Cortex of kidney (tissue), 1 donor: ENCODE data around the gene ENAH.

Experiments
- DNase-seq: peaks from one replicate; lab custom pipeline; 2025; lab: John Stamatoyannopoulos, UW

ENAH gene

GRCh38 chr1:225470211-225471108 is 182.5 kb downstream of the ENAH start:
- DNase-seq = no peak

GRCh38 chr1:225469051-225469450 is 183.9 kb downstream of the ENAH start:
- no peak for DNase-seq

DNA sequence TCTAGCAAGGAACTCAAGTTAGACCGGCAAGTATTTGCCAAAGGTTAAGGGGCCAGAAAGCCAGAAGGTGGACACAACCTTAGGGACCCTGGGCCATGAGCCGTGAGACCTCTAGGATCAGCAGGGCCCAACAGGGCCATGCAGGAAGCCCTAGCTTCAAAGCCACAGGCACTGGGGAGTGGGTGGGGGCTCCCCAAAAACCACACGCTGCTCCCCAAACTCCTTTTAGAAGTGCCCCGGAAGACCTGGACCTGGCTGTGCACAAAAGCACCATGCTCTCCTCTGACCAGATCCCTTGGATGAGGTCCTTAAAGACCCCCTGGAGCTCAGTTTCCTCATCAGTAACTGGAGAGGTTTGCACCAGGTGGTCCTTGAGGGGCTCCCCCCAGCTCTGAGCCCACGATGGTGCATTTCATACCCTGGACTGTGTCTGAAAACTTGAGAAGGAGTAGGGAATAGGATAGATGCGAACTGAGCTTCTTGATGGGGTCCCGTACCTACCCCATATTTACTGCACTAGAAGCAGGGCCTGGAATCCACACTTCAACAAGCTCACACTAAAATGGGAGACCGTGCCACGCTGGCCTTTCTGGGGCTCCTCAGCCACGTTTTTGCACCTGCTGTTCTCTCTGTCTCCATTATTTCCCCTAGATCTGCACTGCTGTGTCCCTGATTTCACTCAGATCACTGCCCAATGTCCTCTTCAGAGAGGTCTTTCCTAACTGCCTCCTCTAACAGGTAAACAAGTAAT is 184.5 kb downstream of the ENAH start:
- no peak for DNase-seq

DNA sequence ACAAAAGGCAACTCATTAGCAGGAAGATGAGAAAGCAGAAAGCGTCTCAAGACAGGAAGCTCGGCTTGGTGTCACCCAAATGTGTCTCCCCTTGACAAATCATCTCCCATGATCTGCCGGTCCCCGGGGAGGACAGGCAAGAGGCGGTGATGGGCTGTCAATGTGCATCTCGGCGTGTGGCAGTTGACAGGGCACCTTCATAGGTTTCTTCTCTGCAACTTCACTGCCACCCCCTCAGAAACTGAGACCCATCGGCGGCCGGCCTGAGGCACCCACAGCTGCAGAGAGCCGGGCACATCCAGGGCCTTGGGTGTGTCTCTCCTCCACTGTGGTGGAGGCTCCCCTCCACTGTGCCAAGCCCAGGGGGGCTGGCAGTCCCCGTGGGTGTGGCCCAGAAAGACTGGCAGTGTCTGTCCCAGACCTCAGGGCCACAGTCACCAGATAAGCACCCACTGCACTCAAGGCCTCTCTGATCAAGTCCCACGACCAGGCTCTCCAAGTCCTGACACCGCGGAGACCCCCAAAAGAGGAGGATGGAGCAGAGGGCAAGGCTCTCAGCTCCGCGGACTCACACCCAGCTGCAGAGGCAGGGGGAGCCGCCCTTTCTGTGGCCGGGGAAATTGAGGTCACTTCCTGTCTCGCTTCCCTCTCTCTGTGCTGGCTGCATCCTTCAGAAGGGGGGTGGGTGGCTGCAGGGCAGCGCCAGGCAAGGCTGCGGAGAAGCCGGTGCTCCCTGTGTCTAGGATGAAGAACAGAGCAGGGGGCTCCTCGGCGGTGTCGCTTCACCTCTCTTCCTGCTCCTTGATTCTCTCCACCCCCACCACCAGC is 185.5 kb downstream of the ENAH start:
- no peak for DNase-seq

- DNase-seq = no peak
Measured at GRCh38 chr1:225466848-225467192, 186.1 kb downstream of the ENAH start.

GRCh38 chr1:225465793-225466517 is 187.0 kb downstream of the ENAH start:
- DNase-seq = no peak

DNA sequence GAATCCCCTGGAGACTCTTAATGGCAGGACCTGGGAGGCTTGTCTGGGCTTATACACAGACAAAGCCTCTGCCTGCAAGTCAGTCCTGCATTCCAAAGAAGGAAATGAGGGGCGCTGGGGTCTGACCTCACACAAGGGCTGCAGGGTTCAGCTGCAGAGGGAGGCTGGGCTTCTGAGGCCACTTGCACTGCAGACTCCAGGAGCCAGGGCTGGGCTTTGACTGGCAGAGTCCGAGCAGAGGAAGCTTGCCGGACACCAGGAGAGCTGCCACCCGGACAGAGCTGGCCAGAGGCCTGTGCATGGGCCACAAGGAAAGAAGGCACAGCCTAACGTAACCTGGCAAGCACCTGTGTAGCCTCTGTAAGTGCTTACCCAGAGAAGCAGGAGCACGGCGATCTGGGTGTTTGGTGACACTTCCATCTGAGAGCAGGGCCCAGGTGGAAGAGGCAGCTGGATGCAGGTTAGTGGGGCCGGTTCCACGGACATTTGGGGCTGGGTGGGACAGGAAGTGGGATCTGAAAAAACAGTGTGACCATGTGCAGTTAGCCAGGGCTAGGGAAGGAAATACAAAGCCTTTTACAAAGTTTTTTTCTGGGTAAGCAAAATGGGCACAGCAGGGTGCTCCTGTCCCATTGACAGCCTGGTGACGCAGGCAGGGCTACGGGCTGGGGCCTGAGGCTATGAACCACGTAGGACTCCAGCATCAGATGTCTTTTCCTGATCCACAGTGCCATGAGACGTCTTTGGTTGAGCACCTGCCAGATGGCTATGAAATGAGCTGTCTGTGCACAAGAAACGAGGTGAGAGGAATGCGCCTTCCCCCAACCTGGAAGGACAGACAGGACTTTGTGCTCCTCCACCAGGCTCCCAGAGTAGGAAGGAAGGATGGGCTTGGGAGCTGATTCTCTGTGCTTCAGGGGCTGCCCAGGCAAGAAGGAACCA is 187.8 kb downstream of the ENAH start:
- DNase-seq = no peak

DNA sequence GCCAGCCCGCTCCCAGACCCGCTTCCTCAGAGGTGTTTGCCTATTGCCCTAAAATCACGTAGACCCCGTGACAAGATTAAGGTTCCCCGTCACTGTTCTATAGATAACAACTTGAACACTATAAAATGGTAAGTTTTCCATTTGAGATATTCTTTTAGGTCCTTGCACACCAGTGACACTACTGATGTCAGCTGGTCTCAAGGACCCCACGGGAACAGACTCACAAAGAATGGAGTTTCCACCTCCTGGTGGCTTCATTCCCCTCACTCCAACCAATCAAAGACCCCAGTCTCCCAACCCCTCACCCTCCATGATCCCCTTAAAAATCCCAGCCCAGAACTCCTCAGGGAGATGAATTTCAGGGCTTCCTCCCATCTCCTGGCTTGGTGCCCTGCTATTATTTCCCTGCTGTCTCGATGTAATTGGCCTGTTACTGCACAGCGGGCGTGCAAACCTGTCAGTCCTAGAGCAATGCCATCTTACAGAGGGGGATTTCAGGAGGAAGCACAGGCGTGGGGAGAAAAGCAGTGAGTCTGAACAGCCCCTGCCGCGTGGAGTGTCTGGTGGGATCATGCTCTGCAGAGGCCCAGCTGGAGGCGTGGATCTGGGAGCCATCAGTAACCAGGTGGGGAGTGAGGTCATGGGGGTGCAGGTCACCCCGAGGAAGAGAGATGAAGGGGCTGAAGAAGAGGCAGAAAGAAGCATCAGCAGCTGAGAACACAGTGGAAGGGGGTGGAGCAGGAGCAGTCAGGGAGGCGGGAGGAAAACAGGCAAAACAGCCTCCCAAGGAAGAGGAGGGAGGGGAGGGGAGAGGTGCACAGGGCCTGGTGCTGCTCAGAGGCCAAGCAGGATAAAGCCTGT is 190.0 kb downstream of the ENAH start:
- DNase-seq = no peak

GRCh38 chr1:225462429-225462713 is 190.6 kb downstream of the ENAH start:
- DNase-seq = no peak

DNA sequence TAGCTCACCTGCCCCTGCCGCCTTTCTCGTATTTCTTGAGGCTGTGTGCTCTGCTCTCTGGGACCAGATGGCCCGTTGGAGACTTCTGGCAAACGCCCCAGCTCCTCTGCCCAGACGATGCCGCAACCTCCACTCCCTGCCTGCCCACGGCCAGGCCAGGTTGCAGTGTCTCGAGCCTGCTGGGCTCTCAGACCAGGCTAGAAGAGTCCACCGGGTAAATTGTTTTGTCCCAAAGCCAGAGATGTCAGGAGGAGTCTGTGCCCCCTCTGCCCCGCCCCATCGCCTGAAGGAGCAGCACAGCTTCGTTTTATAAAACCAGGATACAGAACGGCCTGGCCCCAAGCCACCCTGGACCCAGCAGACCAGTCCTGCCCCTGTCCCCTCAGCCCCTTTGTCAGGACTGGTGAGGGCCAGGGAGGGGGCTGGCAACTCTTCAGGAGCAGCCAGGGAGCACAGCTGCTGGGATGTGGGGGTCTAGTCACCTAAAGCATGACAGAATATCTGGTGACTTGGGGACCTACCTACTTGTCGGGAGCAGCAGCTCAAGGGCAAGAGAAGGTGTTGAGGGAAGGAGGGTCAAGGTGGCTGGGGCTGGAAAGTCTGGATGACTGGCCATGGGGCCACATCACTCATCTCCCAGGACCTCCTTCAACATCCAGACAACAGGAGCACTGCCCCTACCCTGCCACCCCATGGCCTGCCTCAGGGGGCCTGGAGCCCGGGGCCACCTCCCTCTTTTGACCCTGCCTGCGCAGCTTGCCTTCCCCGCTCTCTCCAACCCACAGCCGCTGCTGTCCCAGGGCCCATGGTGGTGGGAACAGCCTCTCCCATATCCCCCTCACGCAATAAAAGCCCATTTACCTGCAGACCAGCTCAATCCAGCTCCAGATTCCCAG is 191.1 kb downstream of the ENAH start:
- no peak for DNase-seq

GRCh38 chr1:225460737-225461532 is 192.0 kb downstream of the ENAH start:
- no peak for DNase-seq

DNA sequence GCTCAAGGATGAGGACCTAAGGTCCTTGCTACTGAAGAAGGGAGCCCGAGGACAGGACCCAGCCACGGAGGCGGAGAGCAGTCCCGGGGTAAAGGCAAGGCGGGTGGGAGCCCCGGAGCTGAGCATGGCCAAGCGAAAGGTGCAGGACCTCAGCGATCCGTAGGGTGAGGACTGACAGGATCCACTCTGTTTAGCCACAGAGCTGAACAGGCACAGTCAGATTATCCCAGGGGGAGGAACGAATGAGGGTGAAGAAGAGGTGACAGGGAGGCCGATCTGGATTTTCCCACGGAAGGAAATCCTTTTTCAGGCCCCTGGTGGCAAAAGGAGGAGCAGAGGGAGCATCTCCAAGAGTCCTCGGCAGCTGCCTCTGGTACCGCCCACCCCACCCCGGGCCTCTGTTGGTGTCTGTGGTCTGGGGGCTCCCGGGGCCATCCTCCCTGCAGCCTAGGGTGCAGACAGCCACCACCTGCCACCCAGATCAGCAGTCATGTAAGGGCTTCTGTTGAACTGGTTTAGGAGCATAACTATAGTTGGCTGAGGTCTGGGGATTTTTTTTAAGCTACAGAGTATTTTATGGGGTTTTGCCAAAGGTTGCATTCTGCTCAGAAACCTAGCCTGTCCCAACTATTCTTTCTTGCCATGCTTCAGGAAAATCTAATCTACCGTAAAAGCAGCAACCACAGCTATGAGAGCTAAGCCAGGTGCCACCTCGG is 192.7 kb downstream of the ENAH start:
- DNase-seq = no peak

DNA sequence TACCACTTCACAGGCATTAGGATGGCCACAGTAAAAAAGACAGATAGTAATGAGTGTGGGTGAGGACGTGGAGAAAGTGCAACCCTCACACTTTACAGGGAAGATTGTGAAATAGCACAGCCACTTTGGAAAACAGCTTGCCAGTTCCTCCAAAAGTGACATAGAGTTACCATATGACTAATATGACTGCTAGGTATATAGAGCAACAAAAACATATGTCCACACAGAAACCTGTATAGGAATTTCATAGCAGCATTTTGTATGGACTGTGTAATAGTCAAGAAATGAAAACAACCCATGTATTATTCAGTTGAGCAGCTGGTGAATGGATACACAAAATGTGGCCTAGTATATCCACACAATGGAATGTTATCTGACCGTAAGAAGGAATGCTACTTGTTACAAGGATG is 194.7 kb downstream of the ENAH start:
- no peak for DNase-seq

DNA sequence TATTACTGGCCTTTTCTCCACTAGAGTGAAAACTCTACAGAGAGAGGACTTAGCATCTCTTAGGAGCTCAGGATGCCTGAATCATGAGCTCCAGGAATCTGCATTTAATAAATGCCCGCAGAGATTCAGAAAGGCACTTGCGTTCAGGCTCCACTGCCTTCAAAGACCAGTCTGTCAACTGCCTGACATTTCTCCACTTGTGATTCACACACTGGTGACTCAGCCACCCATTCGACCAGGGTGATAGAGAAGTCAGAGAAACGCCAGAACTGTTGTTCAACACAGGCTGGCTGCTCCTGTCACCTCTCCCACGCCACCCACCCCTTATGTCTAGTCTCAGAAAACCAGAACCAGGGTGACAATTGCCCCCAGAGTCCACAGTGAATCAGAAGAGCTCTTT is 198.2 kb downstream of the ENAH start:
- DNase-seq = no peak

GRCh38 chr1:225453797-225454648 is 198.9 kb downstream of the ENAH start:
- no peak for DNase-seq

DNA sequence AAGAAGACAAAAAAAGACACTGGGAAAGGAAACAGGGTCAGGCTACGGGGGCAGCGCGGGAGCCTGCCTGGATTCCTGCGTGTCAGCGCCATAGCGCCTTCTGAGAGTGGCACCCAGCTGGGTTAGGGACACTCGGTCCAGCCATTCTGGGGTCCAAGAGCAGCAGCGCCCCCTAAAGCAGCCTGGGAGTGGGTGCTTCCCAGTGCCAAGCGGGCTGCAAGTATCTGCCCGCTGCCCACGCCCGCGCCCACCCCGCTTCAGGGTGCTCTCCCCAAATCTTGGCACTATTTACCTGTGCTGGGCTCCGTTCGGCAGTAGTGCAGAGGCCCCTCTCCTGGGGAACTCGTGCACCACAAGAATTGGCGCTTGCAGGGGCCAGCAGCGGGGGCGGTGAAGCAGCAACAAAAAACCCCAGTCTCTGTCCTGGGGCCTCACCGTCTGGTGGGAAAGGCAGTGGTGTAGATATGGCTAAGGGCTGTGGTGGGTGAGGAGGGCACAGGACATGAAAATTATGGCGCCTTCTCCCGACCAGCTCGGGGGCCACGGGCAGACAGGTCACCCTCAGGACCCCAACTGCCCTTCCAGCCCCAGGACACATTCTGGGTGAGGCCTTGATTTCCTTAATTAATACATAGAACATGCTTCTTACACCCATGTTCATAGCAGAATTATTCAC is 200.9 kb downstream of the ENAH start:
- no peak for DNase-seq
